GM04503 (cell line): ENCODE measurements around the gene AHSA1.
"Not testable (repeated sequence)": the region's sequence is repeated elsewhere in the genome, so short reads cannot be mapped to it uniquely, and the experiment has no call there.

ENCODE experiments used
- DNase-seq: peaks from one replicate; pipeline ENCODE4 v3.0.0-alpha.2; 2012; ENCODE audit warnings: low read depth

Gene AHSA1

DNA sequence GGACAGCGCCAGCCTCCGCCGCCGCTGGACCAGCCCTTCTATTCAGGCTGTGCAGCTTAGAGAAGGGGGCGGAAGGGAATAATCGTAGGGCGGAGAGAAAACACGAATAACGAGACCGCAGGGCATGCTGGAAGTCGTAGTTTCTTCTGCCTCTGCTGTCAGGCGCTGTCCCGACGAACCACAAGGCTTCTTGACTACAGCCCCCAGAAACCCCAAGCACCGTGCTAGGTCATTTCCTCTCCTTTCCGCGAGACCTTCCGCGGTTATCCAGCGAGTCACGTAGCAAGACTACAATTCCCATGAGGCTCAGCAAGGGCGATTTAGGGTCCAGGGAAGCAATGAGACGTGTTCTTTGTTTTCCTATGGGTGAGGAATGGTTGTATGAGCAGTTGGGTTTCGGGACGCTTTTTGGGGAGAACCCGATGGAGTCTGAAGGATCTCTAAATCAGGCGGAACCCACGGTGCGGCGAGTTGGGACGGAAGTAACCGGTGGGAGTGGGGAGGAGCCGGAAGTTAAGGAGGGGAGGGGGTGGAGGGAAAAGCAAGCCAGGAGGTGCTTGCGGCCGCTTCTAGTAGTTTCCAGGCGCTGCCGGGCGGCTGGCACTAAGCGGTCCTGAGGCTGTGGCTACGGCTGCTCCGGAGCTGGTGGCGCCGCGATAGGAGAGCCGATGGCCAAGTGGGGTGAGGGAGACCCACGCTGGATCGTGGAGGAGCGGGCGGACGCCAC lies at the start of gene AHSA1, which contains the start of gene VIPAS39:
Gene AHSA1, plus strand, starts transcription at position 572 of the 727 bp plus-strand sequence. Its CDS starts 97 bp downstream, at position 669.
Gene VIPAS39, minus strand, starts transcription at position 80 of the 727 bp plus-strand sequence. CDS start 3,499 bp downstream, outside the sequence.
- peak; percentile 98 for DNase-seq

DNA sequence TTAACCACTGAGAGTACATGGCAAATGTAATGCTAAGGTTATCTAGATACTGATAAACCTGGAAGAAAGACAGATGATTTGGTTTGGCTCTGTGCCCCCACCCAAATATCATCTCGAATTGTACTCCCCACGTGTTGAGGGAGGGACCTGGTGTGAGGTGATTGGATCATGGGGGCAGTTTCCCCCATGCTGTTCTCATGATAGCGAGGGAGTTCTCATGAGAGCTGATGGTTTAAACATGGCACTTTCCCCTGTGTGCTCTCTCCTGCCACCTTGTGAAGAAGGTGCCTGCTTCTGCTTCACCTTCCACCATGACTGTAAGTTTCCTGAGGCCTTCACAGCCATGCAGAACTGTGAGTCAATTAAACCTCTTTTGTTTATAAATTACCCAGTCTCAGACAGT lies 48.8 kb upstream of the AHSA1 start:
- no peak for DNase-seq

- not testable (repeated sequence) for DNase-seq
Measured at GRCh38 chr14:77415403-77416030, 42.4 kb upstream of the AHSA1 start.

DNA sequence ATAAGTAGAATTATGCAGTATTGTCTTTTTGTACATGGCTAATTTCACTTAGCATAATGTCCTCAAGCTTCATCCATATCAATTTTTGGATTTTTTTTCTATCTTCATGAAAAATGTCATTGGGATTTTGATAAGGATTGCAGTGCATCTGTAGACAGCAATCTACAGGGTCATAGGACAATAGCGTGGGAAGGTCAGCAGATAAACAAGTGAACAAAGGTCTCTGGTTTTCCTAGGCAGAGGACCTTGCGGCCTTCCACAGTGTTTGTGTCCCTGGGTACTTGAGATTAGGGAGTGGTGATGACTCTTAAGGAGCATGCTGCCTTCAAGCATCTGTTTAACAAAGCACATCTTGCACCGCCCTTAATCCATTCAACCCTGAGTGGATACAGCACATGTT lies 41.8 kb upstream of the AHSA1 start:
- not testable (repeated sequence) for DNase-seq

DNA sequence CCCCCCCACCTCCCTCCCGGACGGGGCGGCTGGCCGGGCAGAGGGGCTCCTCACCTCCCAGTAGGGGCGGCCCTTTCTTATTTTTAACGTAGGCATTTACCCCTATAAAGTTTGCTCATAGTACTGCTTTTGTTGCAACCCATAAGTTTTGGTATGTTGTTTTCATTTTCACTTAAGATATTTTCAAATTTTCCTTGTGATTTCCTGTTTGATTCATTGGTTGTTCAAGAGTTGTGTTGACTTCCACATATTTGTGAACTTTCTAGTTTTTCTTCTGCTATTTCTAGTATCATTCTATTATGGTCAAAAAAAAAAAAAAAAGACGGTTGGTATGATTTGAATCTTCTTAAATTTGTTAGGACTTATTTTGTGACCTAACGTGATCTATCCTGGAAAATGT lies 41.1 kb upstream of the AHSA1 start:
- DNase-seq: no peak

DNA sequence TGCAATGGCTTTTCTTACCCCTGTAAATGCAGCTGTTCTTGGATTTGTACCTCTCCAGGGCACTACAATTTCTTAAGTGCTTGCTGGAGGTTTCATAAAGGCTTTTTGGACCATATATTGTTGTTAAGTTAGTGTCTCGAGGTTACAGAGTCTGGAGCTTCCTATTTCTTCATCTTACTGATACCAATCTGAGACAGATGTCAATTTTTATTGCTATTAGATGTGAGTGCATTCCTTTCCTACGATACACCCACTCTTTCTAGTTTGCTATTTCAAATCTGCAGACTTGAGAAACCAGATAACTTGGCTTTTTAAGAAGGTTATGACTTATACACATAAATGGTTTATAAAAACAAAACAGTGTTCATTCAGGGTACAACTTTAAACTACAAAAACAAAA lies 36.7 kb upstream of the AHSA1 start:
- DNase-seq: peak; percentile 11

- DNase-seq: no peak
Measured at GRCh38 chr14:77423423-77423822, 34.5 kb upstream of the AHSA1 start, which contains the start of gene NOXRED1. Gene NOXRED1, minus strand, starts transcription at chr14:77423523. Its CDS starts 634 bp downstream, at chr14:77422889.

DNA sequence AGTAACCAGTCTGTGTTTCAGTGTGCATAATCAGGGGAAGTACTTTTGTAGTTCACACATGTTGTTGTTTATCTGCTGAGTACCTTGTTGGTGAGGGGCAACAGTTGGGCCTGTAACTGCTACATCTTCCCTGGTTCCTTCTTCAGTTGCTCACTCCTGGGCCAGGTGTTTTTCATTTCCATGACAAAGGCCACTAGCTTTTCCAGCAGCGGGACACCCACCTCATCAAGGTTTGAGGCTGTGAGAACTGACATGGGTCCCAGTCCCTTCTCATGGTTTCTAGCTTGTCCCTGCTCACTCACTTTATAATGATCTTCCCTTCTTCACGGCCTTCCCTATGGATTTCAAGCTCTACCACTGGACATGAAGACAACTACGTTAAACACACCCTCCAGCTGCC lies 33.0 kb upstream of the AHSA1 start:
- DNase-seq: no peak

DNA sequence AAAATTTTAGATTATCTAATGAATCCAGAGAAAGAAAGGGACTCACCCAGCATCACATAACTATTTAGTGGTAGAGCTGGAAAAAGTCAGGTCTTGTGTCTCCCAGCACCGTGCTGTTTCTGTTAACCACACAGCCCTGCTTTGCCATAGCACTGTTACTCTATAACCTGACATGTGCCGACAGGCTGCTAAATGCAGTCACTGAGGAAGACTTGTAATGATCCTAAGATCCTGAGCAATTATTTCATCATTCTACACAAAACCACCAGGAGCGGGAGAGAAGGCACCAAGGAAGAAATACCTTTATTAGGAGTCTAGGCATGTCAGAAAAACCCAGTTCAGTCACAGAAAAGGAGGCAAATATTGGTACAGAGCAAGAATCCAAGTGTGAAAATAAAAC lies 31.5 kb upstream of the AHSA1 start:
- no peak for DNase-seq

GRCh38 chr14:77436042-77436441 lies 21.9 kb upstream of the AHSA1 start:
- no peak for DNase-seq

DNA sequence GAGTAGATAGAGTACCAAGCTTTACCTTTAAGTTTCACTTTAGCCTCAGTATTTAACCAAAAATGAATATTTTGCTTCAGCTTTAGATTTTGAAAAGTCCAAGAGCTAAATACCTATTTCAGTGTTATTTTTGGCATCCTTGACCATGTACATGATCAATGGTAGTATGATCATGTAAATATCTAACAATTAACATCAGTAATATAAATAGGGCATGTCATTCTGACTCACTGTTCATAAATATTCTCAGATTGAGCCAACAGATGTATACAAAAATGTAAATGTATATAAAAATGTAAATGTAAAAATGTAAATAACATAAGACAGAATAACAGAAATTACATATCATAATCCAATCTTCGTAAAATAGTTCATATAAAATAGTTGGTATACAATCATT lies 19.3 kb upstream of the AHSA1 start:
- no peak for DNase-seq

GRCh38 chr14:77439861-77440260 lies 18.0 kb upstream of the AHSA1 start:
- no peak for DNase-seq

DNA sequence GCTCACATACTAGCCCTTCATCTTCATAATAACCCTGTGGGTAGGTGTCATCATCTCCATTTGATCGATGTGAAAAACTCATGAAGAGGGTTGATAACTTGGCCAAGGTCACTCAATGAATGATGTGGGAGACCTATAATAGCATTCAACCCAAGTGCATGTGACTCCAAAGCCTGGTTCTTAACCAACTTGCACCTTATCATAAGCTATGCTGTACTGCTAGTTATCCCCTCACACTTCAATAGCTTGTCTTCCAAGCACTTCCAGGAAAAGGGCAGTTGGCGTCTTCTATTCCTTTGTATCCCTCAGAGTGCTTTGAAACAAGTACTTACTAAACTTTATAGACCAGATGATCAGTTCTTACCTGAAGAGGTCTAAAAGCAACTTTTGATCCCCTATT lies 15.7 kb upstream of the AHSA1 start:
- DNase-seq: no peak

DNA sequence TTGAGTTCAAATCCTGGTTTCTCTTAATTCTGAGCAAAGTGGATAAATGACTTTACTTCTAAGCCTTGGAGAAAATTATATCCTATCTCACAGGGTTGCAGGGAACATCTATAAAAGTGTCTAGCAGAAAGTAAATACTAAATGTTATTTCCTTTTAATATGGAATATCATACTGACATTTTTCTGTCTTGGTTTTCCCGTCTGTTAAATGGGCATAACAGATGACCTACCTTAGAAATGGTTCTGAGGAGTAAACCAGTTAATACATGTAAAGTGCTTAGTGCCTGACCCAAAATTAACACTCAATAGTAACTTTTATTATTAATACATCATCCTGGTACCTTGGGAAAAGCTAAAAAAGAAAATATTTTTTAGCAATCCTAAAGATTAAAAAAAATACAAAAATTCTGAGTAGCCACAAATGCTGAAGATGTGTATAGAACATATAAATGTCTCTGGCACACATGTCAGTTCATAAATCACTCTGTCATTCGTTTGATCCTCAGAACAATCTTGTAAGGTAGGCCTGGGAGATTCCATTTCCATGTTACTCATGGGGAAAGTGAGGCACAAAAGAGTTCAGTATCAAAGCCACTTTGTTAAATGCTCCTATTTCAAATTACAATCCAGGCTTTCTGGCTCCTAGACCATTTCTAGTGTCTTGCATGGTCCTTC lies 1.8 kb upstream of the AHSA1 start:
- no peak for DNase-seq

DNA sequence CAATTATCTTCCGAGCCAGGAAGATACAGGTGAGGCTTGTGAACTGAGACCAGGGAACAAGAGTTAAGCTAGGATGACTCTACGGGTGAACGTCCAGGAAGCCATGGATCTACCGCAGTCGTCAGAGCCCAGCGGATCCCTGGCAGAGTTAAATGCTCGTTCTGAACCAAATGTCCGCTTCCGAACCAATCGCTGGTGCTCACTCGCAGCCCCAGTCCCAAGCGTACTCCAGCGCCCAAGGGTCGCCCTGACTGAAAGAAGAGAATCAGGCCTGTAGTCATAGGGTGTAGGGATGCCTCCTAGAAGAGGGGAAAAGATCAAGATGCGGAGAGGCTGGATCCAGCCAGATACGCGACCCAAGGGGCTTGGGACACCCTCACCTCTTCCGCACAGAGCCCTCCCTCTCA lies 775 bp upstream of the AHSA1 start:
- DNase-seq: no peak

GRCh38 chr14:77458249-77458950 lies 507 bp downstream of the AHSA1 start:
- DNase-seq: no peak

DNA sequence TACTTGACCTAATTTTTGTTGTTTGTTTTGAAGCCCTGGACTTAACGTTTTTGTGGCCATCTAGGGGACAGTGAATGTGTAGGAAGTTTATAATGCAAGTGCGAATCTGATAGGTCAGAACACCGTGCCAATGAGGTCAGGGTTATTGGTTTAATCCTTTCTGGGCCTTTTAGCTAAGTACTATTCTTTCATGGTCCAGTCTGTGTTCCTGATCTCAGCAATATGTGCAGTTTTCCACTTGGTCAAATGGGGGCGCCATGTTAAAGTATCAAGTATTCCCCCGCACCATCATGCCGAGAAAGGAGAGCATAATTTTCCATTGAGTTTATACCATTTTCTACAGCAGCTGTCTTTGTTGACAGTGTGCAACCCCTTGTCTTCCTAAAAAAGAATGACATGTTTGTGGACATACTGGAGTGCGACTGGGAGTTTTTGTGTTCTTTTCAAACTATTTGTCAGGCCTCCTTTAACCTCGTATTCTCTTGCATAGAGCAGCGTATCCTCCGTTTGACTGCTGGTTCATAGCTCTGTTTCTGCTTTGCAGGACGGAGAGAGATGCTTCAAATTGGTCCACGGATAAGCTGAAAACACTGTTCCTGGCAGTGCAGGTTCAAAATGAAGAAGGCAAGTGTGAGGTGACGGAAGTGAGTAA lies 1.3 kb downstream of the AHSA1 start:
- DNase-seq: peak; percentile 23

- no peak for DNase-seq
Measured at GRCh38 chr14:77467801-77468200, 9.9 kb downstream of the AHSA1 start.

GRCh38 chr14:77469067-77469505 lies 11.2 kb downstream of the AHSA1 start:
- DNase-seq: no peak

DNA sequence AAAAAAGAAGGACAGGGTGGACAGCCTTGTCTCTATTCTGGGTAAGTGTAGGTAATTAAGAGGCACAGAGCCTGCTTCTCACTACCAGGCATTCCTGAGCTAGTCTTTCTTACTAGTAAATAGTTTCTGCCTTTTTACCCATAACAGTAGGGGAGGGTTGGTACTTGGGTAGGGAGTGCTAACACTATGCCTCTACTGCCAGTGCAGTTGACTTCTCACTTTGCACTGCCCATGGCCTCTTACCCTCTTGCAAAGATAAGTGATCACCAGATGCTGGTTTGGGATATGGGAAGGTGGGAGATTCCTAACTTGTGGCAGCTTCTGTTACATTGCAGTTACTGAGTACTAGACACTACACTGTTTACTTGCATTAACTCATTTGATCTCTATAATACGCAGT lies 11.6 kb downstream of the AHSA1 start:
- DNase-seq: no peak

DNA sequence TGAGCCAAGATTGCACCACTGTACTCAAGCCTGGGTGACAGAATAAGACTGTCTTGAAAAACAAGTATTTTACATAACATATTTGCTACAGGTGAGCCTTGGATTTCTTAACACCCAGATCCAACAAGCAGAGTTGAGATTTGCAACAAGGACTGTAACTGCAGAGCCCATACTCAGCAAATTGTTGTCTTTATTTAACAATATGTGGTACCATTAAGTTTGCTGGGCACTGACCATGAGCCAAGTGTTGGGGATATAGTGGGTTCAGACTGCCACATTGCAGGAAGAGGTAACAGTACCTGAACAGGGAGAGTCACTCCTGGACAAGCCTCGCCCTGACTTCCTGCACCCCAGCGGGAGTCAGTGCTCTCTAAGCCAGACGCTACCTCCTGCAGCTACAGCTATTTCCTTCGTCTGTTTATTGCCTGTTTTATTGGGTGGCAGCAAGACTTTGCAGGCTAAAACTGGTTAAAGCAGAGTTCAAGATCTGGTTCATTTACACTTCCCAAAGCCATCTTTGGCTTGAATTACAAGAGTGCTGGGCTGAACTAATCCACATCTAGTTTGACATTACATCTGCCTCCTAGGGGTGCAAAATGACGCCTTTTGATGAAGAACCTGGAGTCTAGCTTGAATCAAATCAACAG lies 12.5 kb downstream of the AHSA1 start:
- DNase-seq: no peak
